Measurements from ENCODE around the gene DSTYK.

DSTYK gene

GRCh38 chr1:205239078-205239477 is 27.6 kb upstream of the DSTYK start:
- ChIA-PET CTCF (interaction anchor here (0.7 to 1.7 kb wide), 7 partner anchors 9 to 1172 kb away, joined by 3 to 12 read pairs (median 4); partner anchors contain the start of gene TMCC2), POLR2A (interaction anchor here (1.1 to 1.7 kb wide), 3 partner anchors 8 to 17 kb away, joined by 3 to 5 read pairs (median 5); no protein-coding TSS in a partner anchor)
- Histone ChIP-seq H3K4me1 (ENCODE audit: control insufficient read depth, insufficient read depth, low read length) (no peaks in the 10 kb centered on the region), H3K27ac (ENCODE audit: extremely low read depth, low read depth, low read length) (no peak overlapping the region), H3K4me3 (ENCODE audit: low read depth, low read length) (no peak overlapping the region), H3K9me3 (ENCODE audit: control insufficient read depth, insufficient read depth, low read depth, low read length) (no peaks in the 10 kb centered on the region), H3K36me3 (ENCODE audit: control insufficient read depth in 2 of 2, insufficient read depth in 1 of 2, low read length in 2 of 2) (peaks cover 0 to 9% of the 10 kb centered on the region in 2 experiments; a peak in 1 of 3 replicates)
- no peak for TF ChIP-seq ZNF600 (tag by site-specific recombination; IDR thresholded peaks at IDR 0.05)
- no peak for TF ChIP-seq ZNF623 (tag by site-specific recombination; IDR thresholded peaks at IDR 0.05)
- TF ChIP-seq, protein P1, sequence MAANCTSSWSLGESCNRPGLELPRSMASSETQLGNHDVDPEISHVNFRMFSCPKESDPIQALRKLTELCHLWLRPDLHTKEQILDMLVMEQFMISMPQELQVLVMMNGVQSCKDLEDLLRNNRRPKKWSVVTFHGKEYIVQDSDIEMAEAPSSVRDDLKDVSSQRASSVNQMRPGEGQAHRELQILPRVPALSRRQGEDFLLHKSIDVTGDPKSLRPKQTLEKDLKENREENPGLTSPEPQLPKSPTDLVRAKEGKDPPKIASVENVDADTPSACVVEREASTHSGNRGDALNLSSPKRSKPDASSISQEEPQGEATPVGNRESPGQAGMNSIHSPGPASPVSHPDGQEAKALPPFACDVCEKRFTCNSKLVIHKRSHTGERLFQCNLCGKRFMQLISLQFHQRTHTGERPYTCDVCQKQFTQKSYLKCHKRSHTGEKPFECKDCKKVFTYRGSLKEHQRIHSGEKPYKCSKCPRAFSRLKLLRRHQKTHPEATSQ (tag by site-specific recombination; IDR thresholded peaks at IDR 0.05) = no peak
- peak; percentile 48; the same call in 1 of the 2 replicates for TF ChIP-seq PRDM10 (tag by site-specific recombination; IDR thresholded peaks at IDR 0.05)
- TF ChIP-seq ZNF112 (tag by site-specific recombination; IDR thresholded peaks at IDR 0.05) = no peak

DNA sequence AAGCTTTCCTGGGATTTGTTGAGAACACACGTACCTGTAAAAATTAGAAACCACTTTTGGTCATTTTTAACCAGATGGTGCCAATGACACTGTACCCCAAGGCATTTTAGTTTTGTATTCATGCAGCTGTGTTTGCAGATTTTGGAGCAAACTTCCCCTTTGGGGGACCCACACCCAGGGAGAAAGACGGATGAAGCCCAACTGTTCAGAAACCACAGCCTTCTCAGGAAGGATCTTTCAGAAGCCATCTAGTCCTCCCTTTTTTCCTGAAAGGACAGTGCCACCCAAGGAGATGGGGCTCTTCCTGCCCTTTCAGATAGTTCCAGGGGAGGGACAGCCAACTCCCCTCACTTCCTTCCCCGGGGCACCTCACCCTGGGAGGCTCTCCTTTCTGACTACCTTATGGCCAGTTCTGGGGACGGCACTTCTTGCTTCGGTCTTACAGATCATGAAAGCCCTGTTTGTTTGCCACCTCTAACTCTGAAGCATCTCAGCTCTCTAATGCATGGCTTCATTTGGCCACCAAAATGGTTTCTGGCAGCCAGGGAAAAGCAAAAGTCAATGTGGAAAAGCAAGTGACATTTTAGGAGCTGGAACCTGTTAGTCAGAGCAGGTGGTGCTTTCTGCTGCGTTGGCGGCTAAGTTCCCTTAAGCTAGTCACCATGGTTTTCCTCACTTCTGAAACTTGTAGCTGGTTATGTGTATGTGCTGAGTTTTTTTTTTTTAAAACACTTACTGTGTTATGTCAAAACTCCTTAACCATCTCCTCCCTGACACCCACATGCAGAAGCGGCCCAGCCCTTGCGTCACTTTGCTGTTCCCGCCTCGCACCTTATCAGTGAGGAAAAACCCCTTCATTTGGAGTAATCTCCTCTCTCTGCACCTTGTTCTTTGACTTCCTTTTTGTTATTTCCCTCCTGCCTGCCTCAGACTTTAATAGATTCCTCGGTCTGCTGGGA is 26.3 kb upstream of the DSTYK start:
- POLR2A ChIA-PET = interaction anchor here (1.2 to 1.9 kb wide), 3 partner anchors 8 to 10 kb away, joined by 3 to 5 read pairs (median 5); partner anchors contain the start of gene TMCC2
- CTCF ChIA-PET = interaction anchor here (0.8 to 1.7 kb wide), 8 partner anchors 9 to 1171 kb away, joined by 3 to 12 read pairs (median 4); no protein-coding TSS in a partner anchor
- Histone ChIP-seq H3K4me1 (ENCODE audit: control insufficient read depth, insufficient read depth, low read length) (no peaks in the 10 kb centered on the region), H3K9me3 (ENCODE audit: control insufficient read depth, insufficient read depth, low read depth, low read length) (no peaks in the 10 kb centered on the region), H3K36me3 (ENCODE audit: control insufficient read depth in 2 of 2, insufficient read depth in 1 of 2, low read length in 2 of 2) (peaks cover 0 to 9% of the 10 kb centered on the region in 2 experiments; a peak in 1 of 3 replicates), H3K27ac (ENCODE audit: extremely low read depth, low read depth, low read length) (no peak overlapping the region), H3K4me3 (ENCODE audit: low read depth, low read length) (no peak overlapping the region)
- TF ChIP-seq ZNF501 (tag by site-specific recombination; IDR thresholded peaks at IDR 0.05) (no peak), ZNF248 (tag by site-specific recombination; IDR thresholded peaks at IDR 0.05) (no peak), ZNF211 (tag by site-specific recombination; IDR thresholded peaks at IDR 0.05; ENCODE audit: low read depth) (no peak), ZNF155 (tag by site-specific recombination; IDR thresholded peaks at IDR 0.05) (no peak), ZNF10 (tag by site-specific recombination; IDR thresholded peaks at IDR 0.05) (no peak), ZBTB11 (tag by site-specific recombination; conservative IDR thresholded peaks at IDR 0.05; ENCODE audit: low read depth) (no peak), ZNF416 (tag by site-specific recombination; IDR thresholded peaks at IDR 0.05) (no peak)
- TF ChIP-seq, protein P2, sequence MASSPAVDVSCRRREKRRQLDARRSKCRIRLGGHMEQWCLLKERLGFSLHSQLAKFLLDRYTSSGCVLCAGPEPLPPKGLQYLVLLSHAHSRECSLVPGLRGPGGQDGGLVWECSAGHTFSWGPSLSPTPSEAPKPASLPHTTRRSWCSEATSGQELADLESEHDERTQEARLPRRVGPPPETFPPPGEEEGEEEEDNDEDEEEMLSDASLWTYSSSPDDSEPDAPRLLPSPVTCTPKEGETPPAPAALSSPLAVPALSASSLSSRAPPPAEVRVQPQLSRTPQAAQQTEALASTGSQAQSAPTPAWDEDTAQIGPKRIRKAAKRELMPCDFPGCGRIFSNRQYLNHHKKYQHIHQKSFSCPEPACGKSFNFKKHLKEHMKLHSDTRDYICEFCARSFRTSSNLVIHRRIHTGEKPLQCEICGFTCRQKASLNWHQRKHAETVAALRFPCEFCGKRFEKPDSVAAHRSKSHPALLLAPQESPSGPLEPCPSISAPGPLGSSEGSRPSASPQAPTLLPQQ (tag by site-specific recombination; IDR thresholded peaks at IDR 0.05) = no peak

Data from HEK293 (cell line).